ENCODE data around the gene NSD2.
"Not testable (repeated sequence)": the region's sequence is repeated elsewhere in the genome, so short reads cannot be mapped to it uniquely, and the experiment has no call there.

The NSD2 gene

DNA sequence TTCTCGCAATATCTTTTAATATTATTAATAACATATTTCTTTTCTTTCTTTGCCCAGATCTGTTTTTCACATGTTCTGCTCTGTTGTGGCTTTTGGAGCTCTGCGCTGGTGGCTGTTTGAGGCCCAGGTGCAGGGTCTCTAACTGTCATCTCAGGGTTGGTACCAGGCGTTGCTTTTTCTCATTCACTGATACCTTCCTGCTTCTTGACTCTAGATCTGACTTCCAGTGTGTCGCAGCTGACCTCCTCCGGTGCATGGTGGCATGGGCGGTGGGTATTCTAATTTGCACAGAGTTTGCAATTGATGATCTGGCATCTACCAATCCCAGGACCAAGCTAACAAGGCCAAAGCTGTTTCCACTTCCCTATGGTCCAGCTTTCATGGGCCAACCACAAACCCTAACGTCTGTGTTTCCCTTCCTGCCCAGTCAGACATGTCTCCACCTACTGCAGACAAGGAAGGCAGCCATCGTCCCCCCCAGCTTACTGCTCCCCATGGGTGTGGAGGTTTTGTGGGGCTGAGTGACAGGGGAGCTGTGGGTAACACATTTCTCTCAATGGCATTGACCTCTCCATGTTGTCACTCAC is 40.5 kb upstream of the NSD2 start:
- H3K27me3 ChIP-seq (ENCODE audit: control insufficient read depth, insufficient read depth, low read length, poor library complexity, severe bottlenecking) = no peaks in the 10 kb centered on the region
- no peaks in the 10 kb centered on the region for H3K9me3 ChIP-seq (ENCODE audit: control insufficient read depth, low read length)
- 97% methylated on average over 7 to 8 of the region's 8 CpGs for WGBS, 2 experiments
- no peak overlapping the region for H3K27ac ChIP-seq (ENCODE audit: insufficient read depth, low read depth, low read length, poor library complexity, severe bottlenecking)
- H3K4me3 ChIP-seq (ENCODE audit: insufficient read depth, low read depth, low read length) = no peak overlapping the region
- H3K4me1 ChIP-seq (ENCODE audit: control insufficient read depth, insufficient read depth, low read length) = peaks cover 5% of the 10 kb centered on the region
- H3K36me3 ChIP-seq (ENCODE audit: control insufficient read depth, insufficient read depth, low read length) = peaks cover 7% of the 10 kb centered on the region

DNA sequence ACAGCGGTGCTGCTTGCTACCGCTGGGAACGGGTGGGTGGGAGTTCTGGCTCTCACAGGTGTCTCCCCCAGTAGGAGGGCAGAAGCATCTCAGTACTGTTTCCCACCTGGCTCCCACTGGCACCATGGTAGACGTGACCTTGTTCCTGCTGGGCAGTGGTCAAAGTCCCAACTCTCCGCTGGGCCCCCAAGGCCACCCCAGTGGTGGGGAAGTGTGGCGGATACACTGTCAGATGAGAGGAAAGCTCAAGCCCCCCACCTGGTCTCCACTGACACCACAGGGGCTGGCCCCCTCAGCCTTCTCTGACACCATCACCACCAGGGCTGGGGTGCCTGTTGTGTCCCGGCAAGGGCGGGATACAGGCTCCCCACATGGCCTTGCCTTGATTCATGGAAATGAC is 39.9 kb upstream of the NSD2 start:
- peaks cover 5% of the 10 kb centered on the region for H3K4me1 ChIP-seq (ENCODE audit: control insufficient read depth, insufficient read depth, low read length)
- H3K36me3 ChIP-seq (ENCODE audit: control insufficient read depth, insufficient read depth, low read length) = peaks cover 6% of the 10 kb centered on the region
- WGBS, 2 experiments = 94 to 97% methylated on average over 8 of the region's 8 CpGs
- no peak overlapping the region for H3K4me3 ChIP-seq (ENCODE audit: insufficient read depth, low read depth, low read length)
- H3K9me3 ChIP-seq (ENCODE audit: control insufficient read depth, low read length) = no peaks in the 10 kb centered on the region
- H3K27me3 ChIP-seq (ENCODE audit: control insufficient read depth, insufficient read depth, low read length, poor library complexity, severe bottlenecking) = no peaks in the 10 kb centered on the region
- H3K27ac ChIP-seq (ENCODE audit: insufficient read depth, low read depth, low read length, poor library complexity, severe bottlenecking) = no peak overlapping the region

DNA sequence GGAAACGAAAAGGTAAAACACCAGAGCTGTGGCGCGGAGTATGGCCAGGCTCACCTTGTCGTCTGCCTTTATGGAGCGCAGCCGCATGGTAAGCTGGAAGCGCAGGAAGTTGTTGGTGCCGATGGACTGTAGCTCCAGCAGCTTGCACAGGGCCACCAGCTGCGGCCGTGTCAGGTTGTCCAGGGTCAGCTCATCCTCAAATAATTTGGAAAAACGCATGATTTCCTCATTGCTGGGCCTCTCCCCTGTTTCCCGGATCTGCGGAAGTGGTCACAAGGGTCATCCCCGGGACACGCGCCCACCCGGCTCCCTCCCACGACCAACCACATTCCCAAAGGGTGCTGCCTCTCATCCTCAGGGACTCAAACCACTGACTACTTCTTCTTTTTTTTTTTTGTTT is 38.5 kb upstream of the NSD2 start:
- H3K27ac ChIP-seq (ENCODE audit: insufficient read depth, low read depth, low read length, poor library complexity, severe bottlenecking) = no peak overlapping the region
- no peaks in the 10 kb centered on the region for H3K9me3 ChIP-seq (ENCODE audit: control insufficient read depth, low read length)
- H3K4me1 ChIP-seq (ENCODE audit: control insufficient read depth, insufficient read depth, low read length) = no peaks in the 10 kb centered on the region
- H3K4me3 ChIP-seq (ENCODE audit: insufficient read depth, low read depth, low read length) = no peak overlapping the region
- WGBS, 2 experiments = 96 to 97% methylated on average over 18 of the region's 18 CpGs
- no peaks in the 10 kb centered on the region for H3K27me3 ChIP-seq (ENCODE audit: control insufficient read depth, insufficient read depth, low read length, poor library complexity, severe bottlenecking)
- no peaks in the 10 kb centered on the region for H3K36me3 ChIP-seq (ENCODE audit: control insufficient read depth, insufficient read depth, low read length)

DNA sequence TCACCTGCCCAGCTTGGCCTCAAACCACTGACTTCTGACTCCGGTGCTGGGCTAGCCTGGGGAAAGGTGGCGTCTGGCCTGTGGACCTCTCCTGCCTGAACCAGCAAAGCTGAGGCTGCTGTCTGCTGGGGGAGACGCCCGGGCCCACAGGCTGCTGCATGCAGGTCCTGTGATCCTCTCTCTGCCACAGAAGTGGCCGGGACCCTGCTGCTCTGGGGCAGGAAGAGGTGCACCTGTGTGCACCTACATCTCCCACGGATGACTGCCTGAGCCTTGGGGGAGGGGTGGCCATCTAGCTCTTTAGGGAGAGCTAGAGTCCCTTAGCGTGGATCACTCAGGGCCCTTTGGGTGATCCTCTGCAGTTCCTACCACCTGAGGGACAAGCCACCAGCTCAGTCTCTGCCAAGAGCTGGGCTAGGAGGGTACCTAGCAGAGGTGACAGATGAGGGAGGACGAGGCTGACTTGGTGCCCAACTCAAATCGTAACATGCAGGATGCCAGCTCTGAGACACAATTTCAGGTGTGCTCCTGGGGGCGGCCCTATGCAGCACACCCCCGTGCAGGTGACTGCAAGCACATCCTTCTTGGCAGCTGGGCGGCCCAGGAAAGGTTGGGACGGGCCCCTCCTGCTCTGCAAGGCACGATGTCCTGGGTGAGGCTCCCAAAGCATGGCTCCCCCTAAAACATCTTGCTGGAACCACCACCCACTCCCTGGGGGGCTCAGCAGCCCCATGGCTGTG is 37.7 kb upstream of the NSD2 start:
- no peaks in the 10 kb centered on the region for H3K36me3 ChIP-seq (ENCODE audit: control insufficient read depth, insufficient read depth, low read length)

DNA sequence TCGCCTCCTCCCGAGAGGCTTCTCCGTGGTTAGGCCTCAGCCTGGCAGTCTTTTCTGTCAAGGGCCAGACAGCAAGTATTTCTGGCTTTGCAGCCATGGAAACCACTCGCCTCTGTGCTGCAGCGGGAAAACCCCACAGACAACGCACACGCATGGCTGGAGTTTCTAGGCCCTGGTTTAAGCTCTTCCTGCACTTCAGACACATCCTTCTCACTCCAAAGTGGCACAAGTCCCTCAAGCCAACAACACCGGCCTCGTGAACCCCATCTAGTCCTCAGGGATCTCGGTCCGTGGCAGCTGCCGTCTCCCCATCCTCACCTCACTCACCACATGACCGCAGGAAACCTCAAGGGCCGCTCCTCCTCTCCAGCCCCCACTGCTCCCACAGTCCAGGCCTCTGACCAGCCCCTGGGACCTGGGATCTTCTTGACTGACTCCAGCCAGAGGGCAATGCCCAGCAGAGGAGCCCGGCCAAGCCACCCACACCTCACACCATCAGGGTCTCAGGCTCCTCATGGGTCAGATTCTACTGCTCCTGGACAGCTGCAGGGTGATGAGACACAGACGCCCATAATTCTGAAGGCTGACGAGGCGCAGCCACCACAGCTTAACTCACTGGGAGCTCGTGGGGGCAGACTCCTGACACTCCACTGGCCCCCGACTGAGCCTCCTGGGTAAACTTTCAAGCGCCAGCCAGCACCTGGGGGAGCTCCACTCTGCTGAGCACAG is 37.0 kb upstream of the NSD2 start:
- Histone ChIP-seq H3K4me3 (ENCODE audit: insufficient read depth, low read depth, low read length) (no peak overlapping the region), H3K4me1 (ENCODE audit: control insufficient read depth, insufficient read depth, low read length) (no peaks in the 10 kb centered on the region), H3K9me3 (ENCODE audit: control insufficient read depth, low read length) (no peaks in the 10 kb centered on the region), H3K27ac (ENCODE audit: insufficient read depth, low read depth, low read length, poor library complexity, severe bottlenecking) (no peak overlapping the region), H3K27me3 (ENCODE audit: control insufficient read depth, insufficient read depth, low read length, poor library complexity, severe bottlenecking) (no peaks in the 10 kb centered on the region), H3K36me3 (ENCODE audit: control insufficient read depth, insufficient read depth, low read length) (no peaks in the 10 kb centered on the region)
- WGBS, 2 experiments = 93 to 96% methylated on average over 21 of the region's 21 CpGs

More for the DNA sequence above, 37.7 kb upstream of the NSD2 start:
- Histone ChIP-seq H3K4me3 (ENCODE audit: insufficient read depth, low read depth, low read length) (no peak overlapping the region), H3K4me1 (ENCODE audit: control insufficient read depth, insufficient read depth, low read length) (no peaks in the 10 kb centered on the region), H3K27me3 (ENCODE audit: control insufficient read depth, insufficient read depth, low read length, poor library complexity, severe bottlenecking) (no peaks in the 10 kb centered on the region), H3K9me3 (ENCODE audit: control insufficient read depth, low read length) (no peaks in the 10 kb centered on the region), H3K27ac (ENCODE audit: insufficient read depth, low read depth, low read length, poor library complexity, severe bottlenecking) (no peak overlapping the region)
- 94 to 95% methylated on average over 14 of the region's 14 CpGs for whole genome bisulfite sequencing, 2 experiments

DNA sequence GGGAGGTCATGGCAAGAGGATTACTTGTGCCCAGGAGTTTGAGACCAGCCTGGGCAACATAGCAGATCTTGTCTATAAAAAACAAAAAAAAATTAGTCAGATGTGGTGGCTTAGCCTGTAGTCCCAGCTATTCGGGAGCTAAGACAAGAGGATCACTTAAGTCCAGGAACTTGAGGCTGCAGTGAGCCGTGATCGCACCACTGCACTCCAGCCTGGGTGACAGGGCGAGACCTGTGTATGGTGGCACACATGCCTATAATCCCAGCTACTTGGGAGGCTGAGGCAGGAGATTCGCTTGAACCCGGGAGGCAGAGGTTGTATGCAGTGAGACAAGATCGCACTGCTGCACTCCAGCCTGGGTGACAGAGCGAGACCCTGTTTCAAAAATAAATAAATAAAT is 35.4 kb upstream of the NSD2 start:
- 91 to 93% methylated on average over 7 of the region's 8 CpGs for WGBS, 2 experiments
- H3K9me3 ChIP-seq (ENCODE audit: control insufficient read depth, low read length); H3K36me3 ChIP-seq (ENCODE audit: control insufficient read depth, insufficient read depth, low read length); H3K4me3 ChIP-seq (ENCODE audit: insufficient read depth, low read depth, low read length); H3K4me1 ChIP-seq (ENCODE audit: control insufficient read depth, insufficient read depth, low read length); H3K27me3 ChIP-seq (ENCODE audit: control insufficient read depth, insufficient read depth, low read length, poor library complexity, severe bottlenecking); H3K27ac ChIP-seq (ENCODE audit: insufficient read depth, low read depth, low read length, poor library complexity, severe bottlenecking): not testable (repeated sequence)

DNA sequence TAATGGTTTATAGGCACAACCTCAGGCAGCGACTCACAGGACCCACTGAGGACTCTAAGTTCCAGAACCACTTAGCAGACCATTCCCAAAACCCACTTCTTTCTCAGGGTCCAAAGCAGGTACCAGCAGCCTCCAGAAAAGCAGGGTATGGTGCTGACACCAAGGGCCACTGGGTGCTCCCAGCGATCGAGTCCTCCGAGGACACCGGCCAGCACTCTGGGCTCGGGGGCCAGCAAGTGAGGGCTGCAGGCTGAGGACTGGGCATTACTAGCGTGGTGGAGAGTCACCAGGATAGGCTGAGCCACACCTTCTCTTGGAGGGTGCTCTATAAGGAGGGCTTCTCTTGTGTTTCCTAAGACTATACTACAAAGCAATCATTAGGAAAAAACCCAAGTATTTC is 34.5 kb upstream of the NSD2 start:
- no peaks in the 10 kb centered on the region for H3K36me3 ChIP-seq (ENCODE audit: control insufficient read depth, insufficient read depth, low read length)
- H3K9me3 ChIP-seq (ENCODE audit: control insufficient read depth, low read length) = no peaks in the 10 kb centered on the region
- H3K27me3 ChIP-seq (ENCODE audit: control insufficient read depth, insufficient read depth, low read length, poor library complexity, severe bottlenecking) = no peaks in the 10 kb centered on the region
- no peak overlapping the region for H3K4me3 ChIP-seq (ENCODE audit: insufficient read depth, low read depth, low read length)
- no peaks in the 10 kb centered on the region for H3K4me1 ChIP-seq (ENCODE audit: control insufficient read depth, insufficient read depth, low read length)
- 94 to 96% methylated on average over 7 of the region's 7 CpGs for WGBS, 2 experiments
- no peak overlapping the region for H3K27ac ChIP-seq (ENCODE audit: insufficient read depth, low read depth, low read length, poor library complexity, severe bottlenecking)

DNA sequence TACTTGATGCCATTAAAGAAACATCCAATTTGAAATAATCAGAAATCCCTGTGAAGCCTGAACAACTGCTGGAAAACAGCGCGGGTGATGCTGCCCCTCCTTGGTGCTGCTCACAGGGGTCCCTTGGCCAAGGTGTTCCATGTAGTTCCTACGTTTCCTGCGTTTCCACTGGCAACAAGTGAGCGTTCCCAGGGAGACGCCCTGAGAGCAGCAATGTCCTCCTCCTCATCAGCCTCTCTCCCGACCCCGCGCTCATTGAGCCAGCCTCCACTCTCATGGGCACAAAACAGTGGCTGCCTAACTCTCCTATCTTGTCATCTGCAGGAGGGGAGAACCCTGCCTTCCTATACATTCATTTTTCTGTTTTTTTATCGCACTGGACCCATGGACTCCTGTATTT is 34.1 kb upstream of the NSD2 start:
- H3K36me3 ChIP-seq (ENCODE audit: control insufficient read depth, insufficient read depth, low read length) = no peaks in the 10 kb centered on the region
- H3K27ac ChIP-seq (ENCODE audit: insufficient read depth, low read depth, low read length, poor library complexity, severe bottlenecking) = no peak overlapping the region
- no peaks in the 10 kb centered on the region for H3K4me1 ChIP-seq (ENCODE audit: control insufficient read depth, insufficient read depth, low read length)
- no peaks in the 10 kb centered on the region for H3K27me3 ChIP-seq (ENCODE audit: control insufficient read depth, insufficient read depth, low read length, poor library complexity, severe bottlenecking)
- H3K4me3 ChIP-seq (ENCODE audit: insufficient read depth, low read depth, low read length) = no peak overlapping the region
- WGBS, 2 experiments = 95% methylated on average over 10 of the region's 10 CpGs
- no peaks in the 10 kb centered on the region for H3K9me3 ChIP-seq (ENCODE audit: control insufficient read depth, low read length)

DNA sequence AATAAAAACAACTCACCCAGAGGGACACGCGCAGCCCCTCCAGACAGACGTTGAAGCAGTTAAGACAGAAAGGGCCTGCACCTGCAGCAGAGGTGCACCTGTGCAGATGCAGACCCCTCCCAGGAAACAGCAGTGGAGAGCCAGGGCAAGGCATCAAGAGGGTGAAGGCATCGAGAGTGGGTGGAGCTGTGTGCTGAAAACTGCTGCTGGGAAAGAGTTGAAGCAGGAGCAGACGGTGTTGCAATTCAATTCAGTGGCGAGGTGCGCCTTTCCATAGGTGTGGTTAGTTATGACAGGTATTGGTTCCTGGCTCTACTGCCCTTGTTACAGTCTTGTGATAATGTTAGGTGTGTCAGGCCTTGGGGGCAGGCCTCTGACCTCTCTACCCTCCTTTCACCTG is 31.9 kb upstream of the NSD2 start:
- WGBS, 2 experiments = 98% methylated on average over 7 of the region's 7 CpGs

DNA sequence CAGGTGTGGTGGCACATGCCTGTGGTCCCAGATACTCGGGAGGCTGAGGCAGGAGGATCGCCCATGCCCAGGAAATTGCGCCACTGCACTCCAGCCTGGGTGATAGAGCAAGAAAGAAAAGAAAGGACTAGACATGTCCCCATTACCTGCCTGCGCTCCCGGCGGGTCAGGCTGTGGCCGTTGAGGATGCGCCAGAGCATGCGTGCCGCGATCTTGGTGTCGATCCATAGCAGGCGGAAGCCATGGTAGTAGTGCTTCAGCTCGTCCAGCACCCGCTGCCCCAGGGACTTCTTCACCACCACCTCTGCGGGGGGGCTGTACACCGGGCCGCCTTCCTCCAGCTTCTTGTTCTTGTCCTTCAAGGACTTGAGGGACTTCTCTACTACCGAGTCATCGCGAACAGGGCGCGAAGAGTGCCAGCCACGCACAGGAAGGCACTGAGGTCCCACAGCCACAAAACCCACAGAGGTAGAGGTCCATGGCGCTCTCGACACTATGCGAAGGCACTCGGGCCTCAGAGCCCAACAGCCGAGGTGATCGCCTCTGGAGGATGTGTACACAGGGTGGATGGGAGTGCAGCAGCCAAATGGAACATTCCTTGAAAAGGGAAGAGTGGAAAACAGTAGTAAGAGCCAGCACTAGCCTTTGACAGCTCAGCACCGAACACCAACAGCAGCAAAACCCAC is 29.8 kb upstream of the NSD2 start:
- H3K36me3 ChIP-seq (ENCODE audit: control insufficient read depth, insufficient read depth, low read length) = peaks cover 6% of the 10 kb centered on the region
- H3K4me3 ChIP-seq (ENCODE audit: insufficient read depth, low read depth, low read length) = no peak overlapping the region
- no peaks in the 10 kb centered on the region for H3K4me1 ChIP-seq (ENCODE audit: control insufficient read depth, insufficient read depth, low read length)
- no peaks in the 10 kb centered on the region for H3K27me3 ChIP-seq (ENCODE audit: control insufficient read depth, insufficient read depth, low read length, poor library complexity, severe bottlenecking)
- no peak overlapping the region for H3K27ac ChIP-seq (ENCODE audit: insufficient read depth, low read depth, low read length, poor library complexity, severe bottlenecking)
- no peaks in the 10 kb centered on the region for H3K9me3 ChIP-seq (ENCODE audit: control insufficient read depth, low read length)
- 92 to 94% methylated on average over 31 of the region's 31 CpGs for WGBS, 2 experiments

More for the DNA sequence above, 31.9 kb upstream of the NSD2 start:
- Histone ChIP-seq H3K4me3 (ENCODE audit: insufficient read depth, low read depth, low read length) (no peak overlapping the region), H3K4me1 (ENCODE audit: control insufficient read depth, insufficient read depth, low read length) (no peaks in the 10 kb centered on the region), H3K27ac (ENCODE audit: insufficient read depth, low read depth, low read length, poor library complexity, severe bottlenecking) (no peak overlapping the region), H3K36me3 (ENCODE audit: control insufficient read depth, insufficient read depth, low read length) (peaks cover 6% of the 10 kb centered on the region), H3K27me3 (ENCODE audit: control insufficient read depth, insufficient read depth, low read length, poor library complexity, severe bottlenecking) (no peaks in the 10 kb centered on the region), H3K9me3 (ENCODE audit: control insufficient read depth, low read length) (no peaks in the 10 kb centered on the region)
